Loucy (cell line): ENCODE measurements around the gene GRM5.

ENCODE experiments used
- H2AFZ ChIP-seq: fragments of 200-600 bp; sonication (generic); 2 replicates; pipeline ENCODE4 v1.6.0; 2016; ENCODE audit warnings: antibody characterized with exemption, mild to moderate bottlenecking, low read length, moderate library complexity
- H3F3A ChIP-seq: fragments of 200-600 bp; 2 replicates; pipeline ENCODE4 v1.6.0; 2016; ENCODE audit warnings: antibody characterized with exemption, low read depth, mild to moderate bottlenecking
- H3K27me3 ChIP-seq: fragments of 200-600 bp; sonication (generic); 2 replicates; pipeline ENCODE4 v1.6.1; 2014; ENCODE audit warnings: low read length, mild to moderate bottlenecking; ENCODE audit not compliant: insufficient read depth, poor library complexity, severe bottlenecking
- H3K36me3 ChIP-seq: fragments of 200-600 bp; sonication (generic); 2 replicates; pipeline ENCODE4 v1.6.1; 2016; ENCODE audit warnings: low read length; ENCODE audit not compliant: insufficient read depth
- H3K4me1 ChIP-seq: fragments of 200-600 bp; sonication (generic); 2 replicates; pipeline ENCODE4 v1.5.1; 2014; ENCODE audit warnings: low read length, mild to moderate bottlenecking; ENCODE audit not compliant: insufficient read depth, poor library complexity, severe bottlenecking
- H3K4me2 ChIP-seq: fragments of 200-600 bp; sonication (generic); 2 replicates; pipeline ENCODE4 v1.6.0; 2014; ENCODE audit warnings: antibody characterized with exemption, low read length, low read depth, mild to moderate bottlenecking; ENCODE audit not compliant: poor library complexity, severe bottlenecking
- H3K4me3 ChIP-seq: fragments of 200-600 bp; sonication (generic); 2 replicates; pipeline ENCODE4 v1.5.1; 2014; ENCODE audit warnings: low read length, mild to moderate bottlenecking, mixed read lengths; ENCODE audit not compliant: poor library complexity, severe bottlenecking
- H3K79me2 ChIP-seq: fragments of 200-600 bp; sonication (generic); 2 replicates; pipeline ENCODE4 v1.6.1; 2014; ENCODE audit warnings: low read length; ENCODE audit not compliant: insufficient read depth
- H3K9ac ChIP-seq: fragments of 200-600 bp; sonication (generic); 2 replicates; pipeline ENCODE4 v1.6.0; 2014; ENCODE audit warnings: mild to moderate bottlenecking, low read depth, low read length, moderate library complexity; ENCODE audit not compliant: poor library complexity, severe bottlenecking
- H3K9me2 ChIP-seq: fragments of 200-600 bp; sonication (generic); replicated peaks from 2 replicates; pipeline ENCODE4 v1.6.1; 2016; ENCODE audit warnings: low read depth, low read length, mixed read lengths
- H3K9me3 ChIP-seq: fragments of 200-600 bp; sonication (generic); 2 replicates; pipeline ENCODE4 v1.6.1; 2014; ENCODE audit warnings: mild to moderate bottlenecking, antibody characterized with exemption, low read length, low read depth; ENCODE audit not compliant: insufficient read depth
- H4K20me1 ChIP-seq: fragments of 200-600 bp; sonication (generic); 2 replicates; pipeline ENCODE4 v1.6.0; 2014; ENCODE audit warnings: antibody characterized with exemption, low read length, mild to moderate bottlenecking; ENCODE audit not compliant: insufficient read depth, poor library complexity, severe bottlenecking
- CTCF ChIP-seq: fragments of 200-600 bp; sonication (generic); conservative IDR thresholded peaks from 2 replicates; pipeline ENCODE4 v1.5.1; 2014; ENCODE audit warnings: mild to moderate bottlenecking, antibody characterized with exemption, low read length
- EZH2phosphoT487 ChIP-seq: fragments of 200-600 bp; IDR thresholded peaks from 2 replicates; pipeline ENCODE4 v1.6.1; 2018; ENCODE audit warnings: antibody characterized with exemption, mild to moderate bottlenecking, moderate library complexity, borderline replicate concordance

The GRM5 gene

GRCh38 chr11:88594274-88594950, 471.4 kb downstream of the GRM5 start:
- Histone ChIP-seq H3K79me2 (no peaks in the 10 kb centered on the region), H3K36me3 (no peaks in the 10 kb centered on the region), H2AFZ (no peak overlapping the region), H3K9me2 (no peaks in the 10 kb centered on the region), H3K9ac (no peak overlapping the region), H4K20me1 (no peaks in the 10 kb centered on the region), H3K4me2 (no peak overlapping the region), H3F3A (no peaks in the 10 kb centered on the region), H3K4me3 (no peak overlapping the region), H3K9me3 (no peaks in the 10 kb centered on the region), H3K4me1 (no peaks in the 10 kb centered on the region), H3K27me3 (no peaks in the 10 kb centered on the region)
- TF ChIP-seq EZH2phosphoT487 (no peak), CTCF (no peak)

- H3K9me3 ChIP-seq: no peaks in the 10 kb centered on the region
- no peak overlapping the region for H2AFZ ChIP-seq
- H3K4me2 ChIP-seq: no peak overlapping the region
- no peaks in the 10 kb centered on the region for H3K9me2 ChIP-seq
- no peaks in the 10 kb centered on the region for H3K27me3 ChIP-seq
- H4K20me1 ChIP-seq: no peaks in the 10 kb centered on the region
- H3K9ac ChIP-seq: no peak overlapping the region
- no peaks in the 10 kb centered on the region for H3F3A ChIP-seq
- no peaks in the 10 kb centered on the region for H3K79me2 ChIP-seq
- no peaks in the 10 kb centered on the region for H3K36me3 ChIP-seq
- no peak overlapping the region for H3K4me3 ChIP-seq
- TF ChIP-seq EZH2phosphoT487: no peak
- TF ChIP-seq CTCF: no peak
- H3K4me1 ChIP-seq: peaks cover 9% of the 10 kb centered on the region
Observed at GRCh38 chr11:88590361-88590760, 475.4 kb downstream of the GRM5 start.

GRCh38 chr11:88583251-88583650, 482.5 kb downstream of the GRM5 start:
- Histone ChIP-seq H3K4me3 (no peak overlapping the region), H3K4me2 (no peak overlapping the region), H3K36me3 (no peaks in the 10 kb centered on the region), H3K79me2 (no peaks in the 10 kb centered on the region), H3K4me1 (peaks cover 9% of the 10 kb centered on the region), H3K9me3 (no peaks in the 10 kb centered on the region), H2AFZ (no peak overlapping the region), H3K9me2 (no peaks in the 10 kb centered on the region), H3K27me3 (no peaks in the 10 kb centered on the region), H3K9ac (no peak overlapping the region), H3F3A (no peaks in the 10 kb centered on the region), H4K20me1 (no peaks in the 10 kb centered on the region)
- TF ChIP-seq EZH2phosphoT487 (no peak), CTCF (no peak)
